GM18498 (cell line): Measurements from ENCODE around the gene SEPHS1.
"Not testable (repeated sequence)": the region's sequence is repeated elsewhere in the genome, so short reads cannot be mapped to it uniquely, and the experiment has no call there.

Experiments used
- ATAC-seq: cut with Tn5 transposase; IDR thresholded peaks from one replicate; pipeline ENCODE4 v1.9.1; 2021; ENCODE audit warnings: mild to moderate bottlenecking, moderate library complexity; ENCODE audit not compliant: unreplicated experiment

Gene SEPHS1

GRCh38 chr10:13348216-13349017, at the start of gene SEPHS1:
Gene SEPHS1, minus strand, starts transcription at chr10:13348293. Its CDS starts 3,343 bp downstream, at chr10:13344950.
- peak; percentile 69 for ATAC-seq

GRCh38 chr10:13397052-13397451, 49.0 kb upstream of the SEPHS1 start:
- no peak for ATAC-seq

GRCh38 chr10:13396369-13396768, 48.3 kb upstream of the SEPHS1 start:
- no peak for ATAC-seq

- ATAC-seq, result no peak
Measured at GRCh38 chr10:13395540-13395939, 47.4 kb upstream of the SEPHS1 start.

- ATAC-seq, result no peak
Measured at GRCh38 chr10:13393640-13394039, 45.5 kb upstream of the SEPHS1 start.

GRCh38 chr10:13392701-13393100, 44.6 kb upstream of the SEPHS1 start:
- no peak for ATAC-seq

GRCh38 chr10:13390604-13391522, 42.8 kb upstream of the SEPHS1 start:
- no peak for ATAC-seq

GRCh38 chr10:13388478-13389230, 40.6 kb upstream of the SEPHS1 start:
- ATAC-seq, result no peak

GRCh38 chr10:13386021-13386420, 37.9 kb upstream of the SEPHS1 start:
- no peak for ATAC-seq

GRCh38 chr10:13383399-13383761, 35.3 kb upstream of the SEPHS1 start:
- no peak for ATAC-seq

GRCh38 chr10:13382703-13383398, 34.8 kb upstream of the SEPHS1 start:
- ATAC-seq, result no peak

- ATAC-seq, result not testable (repeated sequence)
Measured at GRCh38 chr10:13379061-13379460, 31.0 kb upstream of the SEPHS1 start.

GRCh38 chr10:13376746-13377145, 28.7 kb upstream of the SEPHS1 start:
- no peak for ATAC-seq

GRCh38 chr10:13376297-13376696, 28.2 kb upstream of the SEPHS1 start:
- no peak for ATAC-seq

- no peak for ATAC-seq
Measured at GRCh38 chr10:13375791-13376190, 27.7 kb upstream of the SEPHS1 start.

- ATAC-seq, result no peak
Measured at GRCh38 chr10:13373644-13374043, 25.6 kb upstream of the SEPHS1 start.

GRCh38 chr10:13372524-13372923, 24.4 kb upstream of the SEPHS1 start:
- no peak for ATAC-seq

- ATAC-seq, result peak; percentile 79
Measured at GRCh38 chr10:13371897-13372470, 23.9 kb upstream of the SEPHS1 start.

GRCh38 chr10:13366891-13367290, 18.8 kb upstream of the SEPHS1 start:
- no peak for ATAC-seq

- no peak for ATAC-seq
Measured at GRCh38 chr10:13365831-13366230, 17.7 kb upstream of the SEPHS1 start.
